AG20443 (cell line): ENCODE results near the gene PLPP4.

Source experiments
- DNase-seq: peaks from one replicate; pipeline ENCODE4 v3.0.0; 2012; ENCODE audit warnings: low spot score, mixed read lengths

The PLPP4 gene

DNA sequence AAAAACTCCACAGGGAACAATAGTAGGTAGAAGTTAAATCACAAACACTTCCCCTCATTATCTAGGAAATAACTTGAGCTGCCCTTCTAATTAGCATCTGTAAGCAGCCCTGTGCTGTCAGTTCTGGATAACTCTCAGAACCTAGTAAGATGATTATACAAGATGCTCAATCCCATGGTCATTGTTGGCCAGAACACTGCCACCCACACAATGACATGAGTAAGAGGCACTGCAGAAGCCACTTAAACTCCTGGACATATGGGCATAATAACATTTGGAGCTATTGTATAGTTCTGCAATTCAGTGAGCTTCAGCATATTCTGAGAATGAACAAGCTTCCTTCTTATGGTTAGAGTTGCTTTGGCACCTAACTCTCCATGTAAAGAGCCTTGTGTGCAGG lies 153.8 kb downstream of the PLPP4 start:
- DNase-seq, result no peak

DNA sequence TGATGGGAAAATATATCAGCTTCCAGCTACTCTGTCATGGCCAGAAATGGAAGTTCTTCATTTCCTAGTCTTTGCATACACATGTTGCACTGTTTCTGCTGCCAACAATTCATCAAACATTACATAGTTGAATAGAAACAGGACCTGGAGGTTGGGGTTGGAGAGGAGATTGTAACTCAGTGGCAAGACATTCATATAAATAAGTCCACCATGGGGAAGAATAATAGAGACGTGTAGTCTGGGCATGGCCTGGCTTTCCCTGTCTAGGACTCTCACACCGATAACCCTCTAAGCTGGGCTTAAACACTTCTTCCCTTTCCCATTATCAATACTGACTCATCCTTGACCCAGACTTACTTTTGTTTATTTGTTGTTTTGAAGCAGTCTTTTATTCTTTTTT lies 155.7 kb downstream of the PLPP4 start:
- DNase-seq, result no peak

- no peak for DNase-seq
Observed at GRCh38 chr10:120613180-120613579, 156.2 kb downstream of the PLPP4 start.

- DNase-seq, result peak; percentile 30
Observed at GRCh38 chr10:120614680-120615079, 157.7 kb downstream of the PLPP4 start.

- no peak for DNase-seq
Observed at GRCh38 chr10:120616311-120616911, 159.4 kb downstream of the PLPP4 start.

GRCh38 chr10:120628197-120628596 lies 171.2 kb downstream of the PLPP4 start:
- no peak for DNase-seq

- DNase-seq, result no peak
Observed at GRCh38 chr10:120630266-120630665, 173.2 kb downstream of the PLPP4 start.

DNA sequence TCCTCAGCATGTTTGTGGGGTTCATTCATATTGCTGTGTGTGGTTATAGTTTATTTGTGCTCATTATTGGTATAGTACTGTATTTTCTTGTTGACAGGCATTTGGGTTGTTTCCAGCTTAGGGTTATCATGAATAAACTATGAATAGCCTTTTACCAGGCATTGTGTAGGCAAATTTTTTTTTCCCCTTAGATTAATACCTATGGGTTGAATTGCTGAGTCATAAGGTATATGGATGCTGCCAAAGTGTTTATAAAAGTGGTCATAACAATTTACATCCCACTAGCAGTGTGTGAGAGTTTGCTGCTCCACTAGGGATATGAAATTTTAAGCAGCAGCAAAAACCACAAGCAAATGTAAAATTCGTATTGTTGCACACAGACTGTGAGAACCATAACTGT lies 175.0 kb downstream of the PLPP4 start:
- DNase-seq, result no peak

GRCh38 chr10:120632942-120633341 lies 175.9 kb downstream of the PLPP4 start:
- DNase-seq, result no peak

DNA sequence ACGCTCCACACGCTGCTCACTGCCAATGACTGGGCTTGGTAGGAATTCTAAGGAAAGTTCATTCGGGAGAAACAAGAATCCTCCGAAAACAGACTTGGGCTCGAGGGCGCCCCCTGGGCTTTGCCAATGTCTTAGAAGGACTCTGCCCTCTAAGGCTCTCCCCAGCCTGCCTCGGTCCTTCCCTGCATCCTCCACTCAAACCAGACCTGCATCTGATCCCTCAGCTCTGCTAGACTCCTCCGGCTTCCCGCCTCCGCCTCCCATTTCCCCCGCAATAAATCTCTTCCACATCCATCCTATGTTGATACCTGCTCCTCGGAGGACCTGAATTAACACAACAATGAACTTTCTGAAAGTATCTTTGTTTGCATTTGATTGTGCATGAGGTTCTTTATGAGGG lies 177.6 kb downstream of the PLPP4 start:
- no peak for DNase-seq
